GM21423 (cell line): Measurements from ENCODE around the gene ROR2.
"Not testable (repeated sequence)": the region's sequence is repeated elsewhere in the genome, so short reads cannot be mapped to it uniquely, and the experiment has no call there.

ENCODE experiments used
- ATAC-seq: cut with Tn5 transposase; IDR thresholded peaks from one replicate; pipeline ENCODE4 v1.9.1; 2021; ENCODE audit warnings: mild to moderate bottlenecking, moderate library complexity; ENCODE audit not compliant: unreplicated experiment

ROR2 gene

DNA sequence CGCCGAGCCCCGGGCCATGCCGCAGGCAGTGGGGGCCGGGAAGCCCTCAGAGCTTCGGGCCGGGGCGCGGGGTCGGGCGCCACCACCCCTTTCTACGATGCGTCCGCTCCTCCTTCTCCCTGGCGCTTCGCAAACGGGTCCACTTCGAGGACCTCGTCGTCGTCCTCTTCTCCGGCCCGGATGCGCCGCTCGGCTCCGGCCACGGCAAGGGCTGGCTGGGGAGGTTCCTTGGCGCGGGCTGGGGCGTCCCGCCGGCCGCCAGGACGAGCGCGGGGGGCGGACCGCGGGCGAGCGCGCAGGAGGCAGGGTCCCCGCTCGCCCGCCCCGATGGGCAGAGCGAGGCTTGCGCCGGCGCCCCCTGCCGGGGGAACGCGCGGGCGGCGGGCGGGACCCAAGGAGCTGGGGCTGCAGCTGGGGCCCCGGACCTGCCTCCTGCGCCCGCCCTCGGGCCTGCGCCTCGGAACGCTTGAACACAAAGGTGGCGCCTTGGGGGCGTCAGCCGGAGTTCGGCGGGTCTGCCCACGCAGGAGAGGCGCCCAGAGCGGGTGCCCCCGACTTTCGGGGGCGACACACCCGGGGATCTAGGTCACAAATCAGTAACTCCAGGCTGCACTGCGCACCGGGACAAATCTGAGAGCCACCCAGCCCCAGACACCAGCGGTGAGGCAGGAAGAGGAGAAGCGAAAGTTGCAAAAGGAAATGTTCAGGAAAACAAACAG is at the start of gene ROR2:
Gene ROR2, minus strand, starts transcription at position 283 of the 719 bp plus-strand sequence.
- ATAC-seq: no peak

DNA sequence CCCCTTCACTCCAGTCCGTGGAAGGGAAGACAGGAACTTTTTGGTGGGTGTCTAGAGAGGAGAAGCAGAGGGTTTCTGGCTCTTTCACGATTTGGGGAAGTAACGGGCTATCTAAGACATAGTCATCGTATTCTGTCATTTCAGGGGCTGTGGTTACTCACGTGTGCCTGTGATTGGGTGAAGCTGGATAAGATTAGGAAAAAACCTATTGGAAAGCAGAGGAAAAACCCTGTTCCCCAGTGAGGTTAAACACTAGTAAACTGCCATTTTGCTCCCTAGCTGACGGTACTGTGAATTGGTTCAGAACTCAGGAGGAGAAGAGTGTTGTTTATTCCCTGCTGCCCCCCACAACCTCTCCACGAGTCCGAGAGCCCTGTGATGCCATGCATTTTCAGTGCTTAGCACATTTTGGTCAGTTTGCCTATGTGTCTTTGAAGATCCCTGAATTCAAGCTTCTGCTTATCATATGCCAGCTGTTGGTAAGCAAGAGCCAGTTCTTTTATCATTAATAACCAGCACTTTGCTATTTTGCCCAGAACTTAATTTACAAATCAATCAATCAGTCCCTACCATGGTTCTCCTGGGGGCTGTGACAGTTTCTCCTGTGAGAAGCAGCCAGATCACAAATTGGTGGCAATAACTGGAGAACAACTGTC is 45.1 kb upstream of the ROR2 start:
- no peak for ATAC-seq

DNA sequence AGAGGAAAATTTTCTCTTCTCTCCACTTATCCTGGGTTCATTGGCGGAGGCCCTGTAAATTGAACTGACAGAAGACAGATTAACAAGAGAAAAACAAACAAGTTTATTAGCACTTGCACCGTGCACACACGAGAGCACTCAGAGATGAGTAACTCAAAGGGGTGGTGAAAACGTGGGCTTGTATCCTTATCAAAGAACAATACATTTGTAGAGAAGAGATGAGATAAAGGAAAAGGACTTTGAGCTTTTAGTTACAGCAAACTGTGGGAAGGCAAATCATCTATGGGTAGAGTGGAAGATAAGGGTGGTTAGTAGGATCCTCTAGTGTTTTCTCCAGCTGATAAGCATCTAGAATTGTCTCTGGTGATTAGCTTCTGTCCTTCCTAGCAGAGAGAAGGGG is 44.4 kb upstream of the ROR2 start:
- ATAC-seq: no peak

DNA sequence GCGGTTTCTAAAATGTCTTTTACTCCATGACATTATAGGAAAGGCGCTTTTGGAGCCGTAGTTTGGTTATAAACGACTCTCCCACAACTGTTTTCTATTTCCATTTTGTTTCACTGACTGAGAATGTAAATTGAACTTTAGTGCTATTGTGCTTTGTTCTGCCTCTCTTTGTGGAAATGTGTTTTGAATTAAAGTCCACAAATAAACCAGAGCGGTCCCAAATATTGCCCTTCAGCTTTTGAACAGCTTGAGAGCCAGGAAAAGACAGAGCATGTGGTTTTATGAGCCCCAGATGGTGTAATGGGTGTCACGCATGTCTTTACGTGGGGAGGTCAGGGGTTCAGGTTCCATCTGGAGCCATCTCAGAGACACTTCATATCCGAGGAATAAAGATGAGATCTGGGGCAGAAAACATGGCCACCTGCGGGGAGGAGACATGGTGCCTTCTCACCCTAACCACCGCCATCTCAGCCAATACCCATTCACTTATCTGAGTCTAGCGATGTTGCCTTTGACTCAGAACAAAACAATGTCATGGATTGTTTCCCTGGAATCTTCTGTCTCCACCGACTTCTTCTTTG is 42.5 kb upstream of the ROR2 start:
- no peak for ATAC-seq

DNA sequence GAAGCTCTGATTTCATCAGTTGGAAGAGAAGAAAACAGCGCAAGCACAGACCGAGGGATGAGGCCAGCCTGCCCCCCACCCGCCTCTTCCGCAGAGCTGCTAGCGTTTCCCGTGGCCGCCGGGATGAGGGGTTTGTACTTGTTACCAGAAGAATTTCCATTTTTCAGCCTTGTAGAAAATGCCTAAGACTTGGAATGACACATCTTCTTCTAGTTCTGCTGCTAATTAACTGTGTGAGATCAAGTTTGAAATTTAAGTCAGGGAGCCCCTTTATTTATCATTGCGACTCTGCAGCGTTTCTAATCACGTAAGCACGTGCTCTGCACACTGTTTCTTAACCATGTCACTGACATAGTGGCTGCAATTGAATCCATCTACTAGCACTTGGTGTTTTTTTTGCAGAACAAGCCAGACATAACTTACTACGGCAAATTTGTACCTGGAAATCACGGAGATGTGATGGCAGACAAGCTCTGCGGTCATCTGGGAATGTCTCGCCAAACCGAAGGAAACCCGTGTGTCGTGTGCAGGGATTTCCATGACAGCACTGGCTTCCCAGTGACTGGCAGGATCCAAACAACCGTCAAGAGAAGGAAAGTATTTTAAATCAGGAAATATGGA is 41.8 kb upstream of the ROR2 start:
- ATAC-seq: no peak

DNA sequence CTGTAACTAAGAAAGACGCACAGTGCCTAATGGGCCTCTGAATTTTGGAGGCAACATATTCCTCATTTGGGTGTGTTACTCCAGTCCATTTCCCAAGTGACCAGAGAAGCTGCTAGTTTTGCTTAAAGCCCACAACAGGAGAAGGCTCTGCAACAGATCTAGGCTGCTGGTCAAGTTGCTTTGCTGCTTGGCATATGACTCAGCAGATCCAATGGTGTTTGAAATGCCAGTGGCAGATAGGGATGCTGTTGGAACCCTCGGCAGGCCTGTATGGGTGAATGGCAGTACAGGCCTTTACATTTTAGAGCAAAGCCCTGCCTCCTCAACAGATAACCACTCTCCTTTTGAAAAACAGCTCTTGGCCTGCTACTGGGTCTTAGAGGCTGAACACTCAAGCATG is 36.2 kb upstream of the ROR2 start:
- ATAC-seq: no peak

DNA sequence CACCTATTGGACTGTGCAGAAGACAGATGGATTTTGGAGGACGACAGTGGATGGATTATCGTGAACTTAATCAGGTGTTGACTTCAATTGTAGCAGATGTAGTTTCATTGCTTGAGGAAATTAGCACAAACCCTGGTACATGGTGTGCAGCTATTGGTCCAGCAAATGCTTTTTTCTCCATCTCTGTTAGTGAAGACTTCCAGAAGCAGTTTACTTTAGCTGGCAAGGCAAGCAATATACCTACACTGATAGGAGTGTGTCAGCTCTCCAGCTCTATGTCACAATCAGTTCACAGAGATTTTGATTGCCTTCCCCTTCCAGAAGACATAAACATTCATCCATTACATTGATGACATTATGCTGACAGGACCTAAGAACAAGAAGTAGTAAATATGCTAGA is 35.7 kb upstream of the ROR2 start:
- no peak for ATAC-seq

DNA sequence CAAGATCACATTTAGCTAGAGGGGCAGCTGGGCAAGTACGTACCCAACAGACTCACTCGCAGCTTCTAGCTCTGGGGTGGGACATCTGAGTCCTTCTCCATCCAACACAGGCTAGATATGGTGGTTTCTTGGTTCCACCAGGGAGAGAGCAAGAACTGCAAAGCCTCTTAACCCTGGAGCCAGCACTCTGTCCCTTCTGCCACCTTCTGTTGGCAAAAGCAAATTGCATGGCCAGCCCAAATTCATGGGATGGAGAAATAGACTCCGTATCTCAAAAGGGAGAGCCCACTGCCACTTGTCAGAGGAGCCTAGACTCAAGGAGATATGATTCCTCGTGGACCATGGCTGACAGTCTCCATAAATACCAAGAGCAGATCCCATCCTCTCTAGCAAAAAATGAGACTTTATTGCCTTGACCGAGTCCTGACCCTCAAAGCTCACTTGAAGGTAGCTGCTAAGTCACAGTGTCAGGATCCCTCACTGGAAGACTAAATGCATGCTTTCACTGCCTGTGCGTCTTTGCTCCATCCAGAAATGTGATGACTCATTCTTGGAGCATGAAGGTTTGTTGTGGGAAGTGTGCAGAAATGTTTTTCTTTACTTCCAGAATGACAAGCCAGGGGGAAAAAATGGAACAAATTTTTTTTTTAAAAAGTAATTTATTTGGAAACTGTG is 28.8 kb upstream of the ROR2 start:
- ATAC-seq: no peak

DNA sequence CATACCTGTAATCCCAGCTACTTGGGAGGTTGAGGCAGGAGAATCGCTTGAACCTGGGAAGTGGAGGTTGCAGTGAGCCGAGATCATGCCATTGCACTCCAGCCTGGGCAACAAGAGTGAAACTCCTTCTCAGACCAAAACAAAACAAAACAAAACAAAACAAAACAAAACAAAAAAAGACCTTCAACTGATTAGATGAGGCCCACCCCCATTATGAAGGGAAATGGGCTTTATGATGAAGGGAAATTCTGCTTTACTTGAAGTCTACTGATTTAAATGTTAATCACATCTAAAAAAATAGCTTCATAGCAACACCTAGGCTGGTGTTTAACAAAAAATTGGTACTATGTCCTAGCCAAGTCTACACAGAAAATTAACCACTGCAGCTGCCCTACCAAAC is 25.2 kb upstream of the ROR2 start:
- not testable (repeated sequence) for ATAC-seq

DNA sequence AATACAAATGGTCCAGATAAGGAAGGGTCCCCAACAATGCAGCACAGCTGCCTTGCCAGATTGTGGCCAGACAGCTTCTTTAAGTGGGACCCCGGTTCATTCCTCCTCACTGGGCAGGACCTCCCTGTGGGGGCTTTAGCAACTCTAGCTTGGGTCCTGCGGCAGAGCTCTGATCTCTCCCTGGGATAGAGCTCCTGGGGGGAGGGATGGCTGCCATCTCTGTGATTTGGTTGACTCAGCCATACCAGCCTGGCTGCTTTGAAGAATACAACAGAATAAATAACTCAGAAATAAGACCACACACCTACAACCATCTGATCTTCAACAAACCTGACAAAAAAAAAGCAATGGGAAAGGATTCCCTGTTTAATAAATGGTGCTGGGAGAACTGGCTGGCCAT is 22.7 kb upstream of the ROR2 start:
- no peak for ATAC-seq

DNA sequence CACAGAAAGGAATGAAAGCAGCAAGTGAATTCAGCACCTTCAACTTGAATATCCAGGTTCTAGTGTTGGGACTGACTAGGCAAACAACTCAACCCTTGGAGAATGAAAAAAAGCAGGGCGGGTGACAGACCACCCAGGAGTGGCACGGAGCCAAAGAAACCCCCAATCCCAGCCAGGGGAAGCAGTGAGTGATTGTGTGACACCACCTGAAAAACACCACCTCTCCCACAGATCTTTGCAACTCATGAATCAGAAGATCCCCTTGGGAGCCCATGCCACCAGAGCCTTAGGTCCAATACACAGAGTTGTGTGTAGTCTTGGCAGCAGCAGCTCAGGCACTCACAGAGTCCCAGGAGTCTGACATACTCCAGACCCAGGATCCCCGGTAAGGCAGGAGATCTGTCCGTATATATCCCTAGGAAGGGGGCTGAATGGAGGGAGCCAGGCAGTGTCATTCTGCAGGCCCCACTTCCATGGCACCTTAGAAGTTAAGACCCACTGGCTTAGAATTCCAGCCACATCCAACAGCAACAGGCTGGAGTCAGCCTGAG is 22.1 kb upstream of the ROR2 start:
- no peak for ATAC-seq

DNA sequence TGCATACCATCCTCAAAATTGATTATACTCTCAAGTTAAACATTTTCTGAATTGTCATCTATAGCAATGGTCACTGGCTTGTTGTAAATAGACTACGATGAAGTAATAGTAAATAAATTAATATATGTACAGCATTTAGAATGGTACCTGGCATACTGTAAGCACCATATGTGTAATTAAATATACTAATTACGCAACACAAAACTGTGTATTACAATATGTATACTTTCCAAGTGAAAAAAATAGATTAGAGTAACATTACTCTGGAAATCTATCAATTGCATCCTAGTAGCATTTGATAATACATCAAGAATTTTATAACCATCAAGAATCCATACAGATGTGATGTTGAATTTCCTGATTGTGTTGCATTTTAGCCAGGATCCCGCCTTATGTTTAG is 17.2 kb upstream of the ROR2 start:
- no peak for ATAC-seq

DNA sequence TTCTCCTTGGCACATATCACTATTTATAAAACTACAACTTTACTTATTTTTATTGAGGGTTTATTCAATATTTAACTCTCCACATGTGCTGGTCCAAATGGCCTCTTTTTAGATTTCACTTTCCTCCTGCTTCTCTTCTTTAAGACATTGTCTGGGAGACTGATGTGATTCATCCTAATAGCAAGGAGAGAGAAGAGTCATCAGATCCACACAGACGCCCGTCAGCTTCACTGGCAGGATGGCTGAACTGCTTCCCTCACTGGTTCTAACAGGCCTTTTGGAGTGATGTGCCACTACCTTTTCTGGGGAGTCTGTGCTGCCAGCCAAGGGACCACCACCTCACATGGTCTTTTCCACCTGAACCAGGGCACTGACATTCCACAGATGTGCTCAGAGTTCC is 16.5 kb upstream of the ROR2 start:
- ATAC-seq: no peak

DNA sequence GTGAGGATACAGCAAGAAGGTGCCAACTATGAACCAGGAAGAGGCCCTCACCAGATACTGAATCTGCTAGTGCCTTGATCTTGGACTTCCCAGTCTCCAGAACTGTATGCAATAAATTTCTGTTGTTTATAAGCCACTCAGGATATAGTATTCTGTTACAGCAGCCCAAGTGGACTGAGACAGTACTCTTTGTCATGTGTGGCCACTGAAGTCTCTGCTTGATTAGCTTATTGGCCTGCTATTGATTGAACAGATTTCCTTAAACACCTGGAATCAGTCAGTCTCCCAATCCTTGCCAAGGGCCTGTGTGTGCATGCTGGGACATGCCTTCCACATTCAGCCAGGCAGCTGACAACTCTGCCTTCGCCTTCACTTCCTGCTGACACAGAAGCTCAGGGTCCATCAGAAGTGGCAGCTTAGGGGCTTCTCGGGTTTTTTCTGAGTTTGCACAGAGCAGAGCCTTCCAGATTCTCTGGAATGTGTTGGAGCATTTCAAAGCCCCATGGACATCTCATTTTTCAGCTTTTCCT is 13.7 kb upstream of the ROR2 start:
- ATAC-seq: no peak

DNA sequence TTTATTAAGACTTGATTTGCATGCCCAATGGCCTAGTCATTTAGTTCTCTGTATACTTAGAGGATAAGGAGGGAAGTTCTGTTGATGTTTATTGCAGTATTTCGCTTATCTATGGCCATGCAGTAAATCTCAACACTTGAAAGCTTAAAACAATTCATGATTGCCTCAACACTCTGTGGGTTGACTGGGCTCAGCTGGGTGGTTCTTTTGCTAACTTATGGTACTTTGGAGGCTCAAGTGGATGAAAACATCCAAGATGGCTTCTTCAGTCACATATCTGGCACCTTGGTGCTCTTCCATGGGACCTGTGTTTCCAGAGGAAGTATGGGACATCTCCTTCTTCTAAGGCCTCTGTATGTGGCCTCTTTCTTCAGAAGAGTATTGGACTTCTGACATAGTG is 10.3 kb upstream of the ROR2 start:
- ATAC-seq: no peak

DNA sequence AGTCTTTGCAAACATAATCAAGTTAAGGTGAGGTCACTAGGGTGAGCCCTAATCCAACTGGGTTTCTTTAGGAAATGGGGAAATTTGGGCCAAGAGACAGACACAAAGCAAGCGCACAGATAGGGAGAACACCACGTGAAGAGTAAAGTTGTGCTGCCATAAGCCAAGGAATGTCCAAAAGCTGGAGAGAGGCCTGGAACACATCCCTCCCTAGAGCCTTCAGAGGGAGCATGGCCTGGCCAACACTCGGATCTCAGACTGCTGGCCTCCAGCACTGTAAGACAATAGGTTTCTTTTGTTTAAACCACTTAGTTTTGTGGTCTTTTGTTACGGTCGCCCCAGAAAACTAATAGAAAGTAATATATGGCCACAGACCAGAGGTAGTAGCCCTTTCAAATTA is 8.1 kb upstream of the ROR2 start:
- ATAC-seq: no peak

DNA sequence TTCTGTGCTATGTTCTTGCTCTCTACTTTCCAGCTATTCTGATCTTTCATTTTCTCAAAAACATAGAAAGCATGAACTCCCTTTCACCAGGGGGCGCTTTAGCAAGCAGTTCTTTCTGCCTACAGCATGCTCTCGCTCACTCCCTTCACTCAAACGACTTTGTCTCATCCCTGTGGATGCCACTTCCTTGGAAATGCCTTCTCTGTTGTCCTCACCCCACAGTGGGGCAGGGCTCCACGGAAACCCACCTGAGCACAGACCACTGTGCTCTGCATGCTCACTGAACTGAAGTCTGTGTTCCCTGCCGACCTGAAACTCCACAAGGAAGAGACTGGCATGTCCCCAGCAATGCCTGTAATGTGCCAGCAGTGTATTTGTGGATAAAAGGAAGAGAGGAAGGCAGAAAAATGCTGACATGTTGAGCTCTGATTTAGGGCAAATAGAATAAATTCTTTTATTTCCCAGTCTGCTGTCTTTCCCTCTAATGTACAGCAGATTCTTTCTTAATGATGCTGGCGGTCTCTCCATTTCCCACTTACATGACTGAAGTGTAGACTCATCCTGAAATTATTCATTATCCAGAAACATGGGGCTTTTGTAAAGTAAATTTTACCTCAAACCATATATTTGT is 4.9 kb upstream of the ROR2 start:
- ATAC-seq: no peak

DNA sequence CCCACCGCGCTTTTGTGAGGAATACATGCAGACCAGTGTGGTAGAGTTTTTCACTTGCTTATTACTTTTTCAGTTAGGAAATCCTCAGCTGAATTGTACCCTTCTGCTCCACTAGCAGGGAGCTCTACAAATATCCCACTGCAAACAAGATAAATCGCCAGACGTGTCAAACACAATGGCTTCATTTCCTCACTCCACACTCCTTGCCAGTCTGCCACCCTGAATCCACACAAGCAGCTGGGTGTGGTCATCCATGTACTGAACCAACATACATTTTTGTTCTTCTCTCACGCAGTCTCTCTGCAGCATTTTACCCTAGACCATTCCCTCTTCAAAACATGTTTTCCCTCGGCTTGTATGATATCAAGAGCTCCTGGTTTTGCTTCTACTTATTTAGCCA is 3.7 kb upstream of the ROR2 start:
- ATAC-seq: no peak

DNA sequence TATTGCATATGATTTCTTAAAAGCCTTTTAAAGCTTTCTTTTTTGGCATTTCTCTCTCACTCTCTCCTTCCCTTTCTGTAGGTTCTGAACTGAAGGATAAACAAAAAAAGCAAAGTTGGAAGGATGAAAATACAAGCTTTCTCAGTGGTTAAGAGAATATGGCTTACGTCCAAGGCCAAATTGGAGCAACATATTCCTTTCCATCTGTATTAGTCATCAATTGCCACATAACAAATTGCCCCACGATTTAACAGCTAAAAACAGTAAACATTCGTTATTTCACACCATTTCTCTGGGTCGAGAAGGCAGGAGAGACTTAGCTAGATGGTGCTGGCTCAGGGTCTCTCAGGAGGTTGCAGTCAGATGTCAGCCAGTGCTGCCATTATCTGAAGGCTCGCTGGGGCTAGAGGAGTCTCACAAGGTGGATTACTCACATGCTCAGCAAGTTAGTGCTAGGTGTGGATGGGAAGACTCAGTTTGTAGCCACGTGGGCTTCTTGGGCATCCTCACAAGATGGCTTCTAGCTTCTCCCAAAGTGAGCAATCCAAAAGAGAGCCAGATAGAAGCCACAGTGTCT is 2.0 kb upstream of the ROR2 start:
- ATAC-seq: no peak

DNA sequence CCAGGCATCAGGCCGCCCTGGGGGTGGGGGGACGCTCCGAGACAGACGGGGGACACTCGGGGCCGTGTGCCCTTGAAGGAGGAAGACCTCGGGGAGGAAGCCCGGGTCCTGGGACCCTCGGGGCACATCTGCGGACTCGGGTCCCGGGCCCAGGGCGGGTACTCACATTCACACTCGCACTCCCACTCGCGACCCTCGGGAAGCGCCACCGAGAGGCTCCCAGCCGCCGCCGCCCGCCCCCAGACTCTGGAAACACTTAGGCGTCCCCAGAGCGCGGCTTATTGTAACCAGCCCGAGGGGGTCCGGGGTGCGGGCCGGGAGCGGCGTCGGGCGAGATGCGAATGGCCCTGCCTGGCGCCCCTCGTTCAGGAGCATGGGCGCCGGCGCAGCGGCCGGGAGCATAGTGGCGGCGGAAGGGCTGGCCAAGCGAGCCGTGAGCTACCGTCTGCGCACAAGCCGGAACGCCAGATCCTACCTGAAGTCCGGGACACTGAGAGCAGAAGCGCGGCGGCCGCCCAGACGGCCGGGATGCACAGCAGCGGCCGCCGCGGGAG is 559 bp downstream of the ROR2 start:
- ATAC-seq: no peak
